HK-2 (cell line): ENCODE measurements around the gene SKAP2.
"Not testable (repeated sequence)": the region's sequence is repeated elsewhere in the genome, so short reads cannot be mapped to it uniquely, and the experiment has no call there.

Source experiments
- DNase-seq: peaks from one replicate; pipeline ENCODE4 v3.0.0-alpha.2; 2018; ENCODE audit not compliant: unreplicated experiment

Gene SKAP2

DNA sequence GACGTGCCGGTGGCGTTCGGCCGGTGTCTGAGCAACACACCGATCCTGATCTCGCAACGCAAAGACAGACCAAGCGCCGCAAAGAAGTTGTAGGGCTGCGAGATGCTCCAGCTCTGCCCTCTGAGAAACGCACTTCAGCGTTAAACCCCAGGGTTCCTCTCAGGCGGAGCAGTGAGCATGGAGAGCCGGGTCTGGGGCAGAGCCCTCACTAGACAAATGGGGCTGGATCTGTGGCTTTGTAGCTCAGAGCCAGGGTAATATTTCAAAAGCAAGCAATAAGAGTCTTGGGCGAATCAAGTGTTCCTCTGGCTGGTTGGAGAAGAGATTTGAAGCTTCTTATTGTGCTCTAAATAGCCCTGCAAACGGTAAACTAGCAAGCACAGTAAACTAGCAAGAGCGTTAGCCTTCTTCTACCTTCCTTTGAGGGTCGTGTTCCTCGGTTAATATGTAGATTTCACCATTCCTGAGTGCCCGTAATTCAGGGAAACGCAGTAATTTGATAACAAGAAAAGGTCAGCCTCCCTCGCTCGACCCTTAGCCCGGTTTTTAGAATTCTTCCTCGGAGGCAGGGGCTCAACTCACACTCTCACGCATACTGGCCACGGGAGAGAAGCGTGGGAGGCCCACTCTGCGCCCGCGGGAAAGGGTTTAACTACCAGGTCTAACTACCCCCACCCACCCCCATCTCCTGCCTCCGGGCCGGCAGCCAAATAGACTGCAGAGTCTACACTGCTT is 6.7 kb downstream of the SKAP2 start:
- peak; percentile 54 for DNase-seq

DNA sequence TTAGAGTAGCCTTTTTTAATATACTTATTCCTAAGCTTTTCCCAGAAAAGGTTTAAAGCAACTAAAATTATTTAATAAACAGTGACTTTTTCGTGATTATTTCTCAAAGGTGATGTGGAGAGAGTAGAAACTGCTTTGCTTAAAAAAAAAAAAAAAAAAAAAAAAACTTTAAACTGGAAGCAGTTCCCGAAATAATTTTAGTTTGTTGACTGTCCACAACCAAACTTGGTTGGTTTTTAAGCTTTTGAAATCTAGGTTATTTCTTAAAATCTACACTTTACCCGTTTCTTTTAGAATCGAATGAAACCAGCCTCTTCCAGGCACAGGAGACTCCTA is 7.3 kb downstream of the SKAP2 start:
- DNase-seq = no peak

DNA sequence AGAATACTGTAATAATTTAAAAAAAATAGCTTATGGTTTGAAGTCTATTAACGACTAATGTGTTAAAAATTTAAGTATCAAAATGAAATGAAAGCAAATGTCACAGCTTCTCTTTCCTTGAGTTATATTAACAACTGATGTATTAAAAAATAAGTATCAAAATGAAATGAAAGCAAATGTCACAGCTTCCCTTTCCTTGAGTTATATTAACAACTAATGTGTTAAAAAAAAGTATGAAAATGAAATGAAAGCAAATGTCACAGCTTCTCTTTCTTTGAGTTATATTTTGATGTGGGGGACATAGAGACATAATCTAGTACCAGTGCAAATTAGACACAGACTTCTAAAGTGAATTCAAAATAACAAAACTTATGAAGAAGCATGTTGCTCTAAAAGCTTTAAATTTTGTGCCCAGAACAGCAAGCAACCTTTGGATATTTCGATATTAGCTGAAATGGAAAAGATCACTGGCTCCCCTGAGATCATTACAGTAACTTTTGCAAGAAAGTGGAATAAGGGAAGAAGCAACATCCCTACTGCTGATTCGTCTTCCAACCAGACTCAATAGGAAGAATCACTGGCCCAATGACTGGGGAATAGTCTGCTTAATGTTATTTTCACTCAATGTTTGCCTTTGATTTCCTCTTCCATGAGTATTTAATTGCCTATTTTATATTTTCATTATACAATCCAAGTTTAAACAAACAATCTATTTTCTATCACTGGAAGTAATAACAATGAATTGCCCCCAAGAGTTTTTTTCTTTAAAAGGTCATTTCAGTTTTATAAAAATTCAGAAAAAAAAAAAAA is 8.0 kb downstream of the SKAP2 start:
- DNase-seq = no peak

DNA sequence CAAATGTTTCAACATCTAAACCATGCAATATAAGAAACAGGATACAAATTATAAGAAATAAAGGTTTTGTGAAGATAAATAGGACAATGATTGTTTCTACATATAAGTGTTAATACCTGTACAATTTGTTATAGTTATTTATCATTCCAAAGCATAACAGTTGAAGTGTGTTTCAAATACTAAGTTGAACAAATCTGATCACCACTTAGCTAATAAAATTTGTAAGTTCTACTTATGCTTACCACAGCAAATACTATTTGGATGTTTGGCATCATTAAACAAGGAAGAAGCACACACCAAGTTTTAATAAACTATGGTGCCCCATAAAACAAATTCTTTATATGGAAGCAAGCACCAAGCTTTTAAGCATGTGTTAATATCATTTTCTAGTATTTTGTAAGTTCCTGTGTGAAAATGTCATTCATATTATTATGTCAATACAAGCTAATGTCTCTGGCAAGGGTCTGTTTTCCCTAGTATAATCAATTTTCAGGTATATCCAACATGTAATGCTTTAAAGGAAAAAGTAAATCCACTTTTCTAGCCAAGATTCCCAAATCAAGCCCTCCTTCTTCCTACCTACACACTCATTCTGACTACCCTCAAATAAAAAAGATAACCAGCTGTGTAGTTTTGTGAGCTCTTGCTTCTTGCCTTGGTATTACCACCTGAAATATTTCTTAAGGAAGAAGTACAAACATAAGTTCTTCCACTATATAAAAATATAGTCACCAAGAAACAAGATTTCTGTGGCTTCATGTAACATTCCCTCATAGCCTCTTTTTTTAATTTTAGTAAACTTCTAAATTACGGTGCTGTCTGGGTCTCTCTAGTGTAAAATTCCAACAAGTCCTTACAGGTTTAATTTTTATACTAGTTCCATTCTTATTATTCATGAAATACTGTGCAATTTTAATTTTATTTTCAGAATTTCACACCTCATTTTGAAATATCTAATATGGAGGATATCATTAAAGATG is 9.2 kb downstream of the SKAP2 start:
- DNase-seq = no peak

DNA sequence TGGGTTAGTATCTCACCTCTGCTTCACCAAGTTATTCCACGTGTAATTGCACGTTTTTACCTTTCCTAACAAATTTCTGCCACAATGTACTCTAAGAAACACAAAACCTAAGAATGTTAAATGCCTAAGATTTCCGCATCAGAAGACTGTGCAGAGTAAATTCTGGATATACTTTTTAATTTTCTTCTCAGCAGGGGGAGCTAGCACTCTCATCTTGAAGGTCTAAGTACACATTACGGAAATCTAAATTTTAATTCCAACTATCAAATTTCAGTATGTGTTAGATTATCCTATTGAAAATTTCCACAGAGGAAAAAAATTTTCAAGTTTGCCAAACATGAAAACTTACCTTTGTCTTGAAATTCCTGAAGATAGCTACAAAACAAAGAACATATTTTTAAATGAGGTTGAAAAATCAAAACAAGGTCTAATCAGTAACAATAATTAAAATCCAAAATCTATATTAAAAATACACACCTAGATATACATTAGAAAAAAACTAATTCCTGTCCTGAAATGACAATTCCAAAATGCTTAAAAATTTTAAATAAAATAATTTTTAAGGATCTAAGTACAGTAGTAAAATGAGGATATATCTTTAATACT is 10.5 kb downstream of the SKAP2 start:
- no peak for DNase-seq

DNA sequence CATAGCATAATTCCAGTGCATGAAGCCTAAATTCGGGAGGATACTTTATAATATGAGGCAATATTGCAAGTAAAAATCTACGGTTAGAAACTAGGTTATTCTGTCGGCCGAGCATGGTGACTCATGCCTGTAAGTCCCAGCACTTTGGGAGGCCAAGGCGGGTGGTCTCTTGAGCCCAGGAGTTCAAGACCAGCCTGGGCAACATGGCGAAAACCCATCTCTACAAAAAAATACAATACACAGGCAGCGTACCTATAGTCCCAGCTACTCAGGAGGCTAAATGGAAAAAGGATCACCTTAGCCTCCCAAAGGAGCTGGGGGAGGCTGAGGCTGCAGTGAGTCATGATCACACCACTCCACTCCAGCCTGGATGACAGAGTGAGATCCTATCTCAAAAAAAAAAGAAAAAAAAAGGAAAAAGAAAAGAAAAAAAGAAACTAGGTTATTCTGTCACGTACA is 14.2 kb downstream of the SKAP2 start:
- peak; percentile 49 for DNase-seq

DNA sequence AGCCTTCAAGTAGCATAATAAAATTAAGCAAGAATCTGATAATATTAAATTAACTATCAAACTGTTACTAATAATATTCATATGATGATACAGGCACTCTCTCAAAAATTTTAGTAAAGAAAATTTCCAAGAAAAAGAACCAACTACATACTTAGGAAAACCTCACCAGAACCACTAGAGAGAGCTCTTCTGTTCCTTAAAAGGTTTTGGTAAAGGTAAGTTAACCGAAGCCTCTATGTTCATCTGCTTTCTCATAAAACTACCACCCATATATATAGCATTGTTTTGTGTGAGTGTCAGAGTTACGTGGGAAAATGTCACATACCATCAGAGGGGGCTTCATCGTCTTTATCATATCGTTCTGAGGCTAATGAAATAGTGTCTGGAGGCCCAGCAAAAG is 20.7 kb downstream of the SKAP2 start:
- no peak for DNase-seq

DNA sequence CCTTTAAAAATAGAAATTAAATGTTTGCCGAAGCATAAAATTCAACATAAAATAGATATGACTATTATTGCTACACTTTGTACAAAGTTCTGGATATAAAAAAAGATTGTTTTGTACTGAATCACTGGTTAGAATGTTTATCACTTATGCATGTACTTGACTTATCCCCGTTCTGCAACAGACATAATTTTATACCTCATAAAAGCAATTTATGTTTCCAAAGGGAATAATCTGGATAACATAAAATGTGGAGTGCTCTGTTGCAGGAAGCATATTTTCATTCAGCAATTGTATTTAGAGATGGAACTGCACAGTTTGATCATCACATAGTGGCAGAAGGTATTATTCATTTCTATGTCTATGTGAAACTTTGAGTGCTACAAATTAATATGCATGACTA is 21.5 kb downstream of the SKAP2 start:
- DNase-seq = no peak

DNA sequence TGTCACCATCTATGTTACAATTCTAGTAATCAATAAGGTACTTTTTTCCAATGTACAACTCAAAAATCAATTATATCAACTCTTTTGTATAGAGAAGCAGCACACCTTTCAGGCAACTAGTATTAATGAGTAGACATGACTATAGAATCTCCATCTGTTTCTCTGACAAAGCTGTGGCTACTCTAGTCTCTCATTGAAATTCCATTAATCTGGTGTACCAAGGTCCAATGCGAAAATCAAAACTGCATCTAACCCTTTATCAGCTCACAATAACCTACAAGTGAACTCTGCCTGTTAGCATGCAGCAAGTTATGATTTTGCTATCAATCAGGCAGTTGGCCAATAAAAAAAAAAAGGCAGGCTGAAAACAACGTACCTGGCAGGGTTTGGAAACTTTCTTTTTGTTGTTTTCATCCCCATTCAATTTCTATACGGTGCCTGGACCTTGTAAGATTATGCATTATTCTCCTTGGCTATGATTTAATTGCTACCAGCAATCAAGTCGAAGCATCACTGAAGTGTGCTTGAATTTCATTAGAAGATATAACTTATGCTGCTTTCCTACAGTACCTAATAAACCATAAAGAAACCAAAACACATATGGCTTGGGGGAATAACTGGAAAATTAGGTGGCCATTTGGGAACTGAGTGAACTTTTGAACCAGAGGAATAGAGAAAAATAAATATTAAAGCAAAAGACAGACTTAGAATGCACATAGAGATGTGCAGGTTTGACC is 23.2 kb downstream of the SKAP2 start:
- no peak for DNase-seq

DNA sequence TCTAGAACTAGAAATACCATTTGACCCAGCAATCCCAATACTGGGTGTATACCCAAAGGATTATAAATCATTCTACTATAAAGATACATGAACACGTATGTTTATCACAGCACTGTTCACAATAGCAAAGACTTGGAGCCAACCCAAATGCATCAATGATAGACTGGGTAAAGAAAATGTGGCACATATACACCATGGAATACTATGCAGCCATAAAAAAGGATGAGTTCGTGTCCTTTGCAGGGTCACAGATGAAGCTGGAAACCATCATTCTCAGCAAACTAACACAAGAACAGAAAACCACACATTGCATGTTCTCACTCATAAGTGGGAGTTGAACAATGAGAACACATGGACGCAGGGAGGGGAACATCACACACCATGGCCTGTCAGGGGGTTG is 27.6 kb downstream of the SKAP2 start:
- not testable (repeated sequence) for DNase-seq

DNA sequence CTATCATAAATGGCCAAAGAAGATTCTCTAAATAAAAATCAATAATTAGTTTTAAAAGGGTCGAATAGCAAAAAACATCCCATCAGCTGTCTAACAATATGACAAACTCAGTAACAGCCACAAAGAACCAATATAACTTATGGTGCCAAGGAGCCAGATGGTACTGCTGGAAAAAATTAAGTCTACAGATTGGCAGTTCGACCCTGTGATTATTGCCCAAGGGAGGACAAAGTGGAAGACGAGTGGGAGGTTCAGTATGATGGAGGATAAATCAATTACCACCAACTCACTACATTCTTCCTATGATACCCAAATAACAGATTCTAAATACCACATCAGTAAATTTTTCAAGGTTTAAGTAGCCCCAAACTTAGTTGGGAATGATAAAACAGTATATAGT is 49.0 kb downstream of the SKAP2 start:
- no peak for DNase-seq

DNA sequence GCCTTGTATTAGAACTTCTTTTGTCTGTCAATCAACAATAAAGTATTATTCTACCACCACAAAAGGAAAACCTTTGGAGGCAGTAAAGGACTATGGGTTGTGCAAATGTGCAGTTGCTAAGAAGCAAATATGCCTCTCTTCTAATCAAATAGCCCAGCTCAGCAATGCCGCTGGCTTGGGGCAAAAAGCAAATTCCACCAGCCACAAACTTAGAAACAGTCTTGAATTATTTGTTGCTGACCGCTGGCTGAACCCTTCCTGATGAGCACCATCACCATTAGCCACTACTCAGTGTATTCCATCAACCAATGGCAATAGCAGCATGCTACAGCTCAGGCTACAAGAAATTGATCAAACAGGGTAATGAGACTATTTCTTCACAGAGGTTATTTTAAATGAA is 51.0 kb downstream of the SKAP2 start:
- DNase-seq = no peak

DNA sequence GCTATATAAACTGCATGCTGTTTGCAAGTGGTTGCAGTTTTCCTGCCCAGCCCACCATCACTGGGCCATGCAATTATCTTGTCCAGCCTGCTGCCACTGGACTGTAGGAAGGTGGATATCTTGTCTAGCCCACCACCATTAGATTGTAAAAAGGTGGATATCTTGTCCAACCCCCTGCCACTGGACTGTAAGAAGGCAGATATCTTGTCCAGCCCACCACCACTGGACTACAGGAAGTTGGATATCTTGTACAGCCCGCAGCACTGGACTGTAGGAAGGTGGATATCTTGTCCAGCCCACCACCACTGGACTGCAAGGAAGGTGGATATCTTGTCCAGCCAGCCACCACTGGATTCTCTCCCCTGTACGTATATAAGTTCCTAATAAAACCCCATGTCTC is 69.8 kb downstream of the SKAP2 start:
- DNase-seq = no peak

DNA sequence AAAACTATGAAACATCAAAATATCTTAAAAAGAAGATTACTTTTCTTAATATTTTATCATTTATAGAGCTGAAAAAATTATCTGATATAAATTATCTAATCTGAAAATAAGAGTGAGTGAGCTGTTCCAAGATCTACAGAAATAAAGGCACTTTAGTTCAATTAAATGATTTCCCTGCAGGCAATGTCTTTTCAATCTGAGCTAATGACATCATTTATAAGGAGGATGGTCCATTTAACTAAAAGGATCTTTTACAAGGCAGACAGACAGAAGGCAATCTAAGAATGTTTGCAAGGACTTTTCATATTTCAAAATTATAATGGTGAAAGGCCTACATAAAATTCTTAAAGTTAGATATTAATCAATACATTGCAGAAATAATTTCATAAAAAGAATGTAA is 71.8 kb downstream of the SKAP2 start:
- no peak for DNase-seq

DNA sequence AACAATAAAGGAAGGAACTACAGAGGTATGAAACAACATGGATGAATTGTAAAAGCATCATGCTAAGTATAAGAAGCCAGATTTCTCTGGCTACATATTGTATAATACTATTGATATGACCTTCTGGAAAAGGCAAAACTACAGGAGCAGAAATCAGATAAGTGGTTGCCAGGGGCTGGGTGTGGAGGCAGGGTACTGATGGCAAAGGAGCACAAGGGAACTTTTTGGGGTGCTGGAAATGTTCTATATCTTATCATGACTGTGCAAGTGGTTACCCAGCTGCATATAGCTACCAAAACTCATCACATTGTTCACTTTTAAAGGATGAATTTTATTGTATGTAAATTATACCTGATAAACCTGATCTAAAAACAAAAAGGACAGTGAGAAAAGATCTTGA is 72.4 kb downstream of the SKAP2 start:
- DNase-seq = no peak

DNA sequence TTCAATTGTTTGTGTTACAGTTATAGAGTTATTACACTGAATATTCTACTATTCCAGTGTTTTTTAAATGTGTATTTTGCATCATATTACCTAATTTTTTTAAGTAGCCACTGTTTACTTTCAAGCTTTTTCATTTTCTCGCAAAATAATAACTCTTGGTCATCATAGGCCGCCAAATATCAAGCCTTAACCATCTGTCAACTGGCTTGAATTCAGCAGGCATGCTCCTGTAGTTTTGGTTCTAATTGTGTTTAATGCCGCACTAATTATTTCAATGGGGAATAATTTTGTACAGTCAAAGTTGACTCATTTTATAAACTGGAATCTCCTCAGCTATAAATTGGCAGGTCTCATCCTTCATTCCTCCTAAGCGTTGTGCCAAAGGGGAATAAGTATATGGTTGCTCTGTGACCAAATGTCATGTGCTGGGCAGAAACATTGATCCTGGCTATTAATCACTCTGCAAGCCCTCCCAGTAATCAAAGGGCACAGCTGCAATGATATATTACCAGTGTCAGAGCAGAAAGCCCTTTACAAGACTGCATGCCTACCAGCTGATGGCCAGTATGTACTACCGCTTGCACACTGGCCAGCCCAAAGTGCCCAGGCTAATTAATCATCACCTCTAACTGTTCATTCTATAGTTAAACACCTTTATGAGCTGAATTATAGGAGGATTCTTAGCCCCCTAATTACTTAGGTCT is 74.8 kb downstream of the SKAP2 start:
- DNase-seq = no peak

DNA sequence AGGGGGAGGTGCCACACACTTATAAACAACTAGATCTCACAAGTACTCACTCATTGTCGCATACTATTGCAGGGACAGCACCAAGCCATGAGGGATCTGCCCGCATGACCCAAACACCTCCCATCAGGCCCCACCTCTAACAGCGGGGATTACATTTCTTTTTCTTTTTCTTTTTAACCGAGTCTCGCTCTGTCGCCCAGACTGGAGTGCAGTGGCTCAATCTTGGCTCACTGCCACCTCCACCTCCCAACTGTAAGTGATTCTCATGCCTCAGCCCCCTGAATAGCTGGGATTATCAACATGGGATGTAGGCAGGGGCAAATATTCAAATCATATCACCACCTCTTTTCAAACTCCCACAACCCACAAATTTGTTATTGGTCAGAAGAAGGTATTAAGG is 76.7 kb downstream of the SKAP2 start:
- DNase-seq = no peak

DNA sequence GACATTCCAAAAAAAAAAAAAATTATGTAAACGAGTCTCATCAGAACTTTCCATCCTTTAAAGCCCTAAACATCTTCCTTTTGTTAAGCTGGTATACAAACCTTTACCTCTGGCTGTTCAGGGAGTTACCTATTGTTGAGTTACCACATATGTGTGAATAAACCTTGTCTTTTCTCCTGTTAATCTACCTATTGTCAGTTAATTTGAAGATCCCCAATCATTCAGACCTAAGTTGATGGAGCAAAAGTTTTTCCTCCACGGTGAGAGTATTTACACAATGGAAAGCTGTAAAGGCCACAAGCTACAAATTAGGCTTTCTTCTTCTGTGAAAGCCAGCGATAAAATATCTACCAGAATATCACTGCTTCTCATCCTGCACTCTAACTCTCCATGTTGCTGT is 80.3 kb downstream of the SKAP2 start:
- DNase-seq = no peak

DNA sequence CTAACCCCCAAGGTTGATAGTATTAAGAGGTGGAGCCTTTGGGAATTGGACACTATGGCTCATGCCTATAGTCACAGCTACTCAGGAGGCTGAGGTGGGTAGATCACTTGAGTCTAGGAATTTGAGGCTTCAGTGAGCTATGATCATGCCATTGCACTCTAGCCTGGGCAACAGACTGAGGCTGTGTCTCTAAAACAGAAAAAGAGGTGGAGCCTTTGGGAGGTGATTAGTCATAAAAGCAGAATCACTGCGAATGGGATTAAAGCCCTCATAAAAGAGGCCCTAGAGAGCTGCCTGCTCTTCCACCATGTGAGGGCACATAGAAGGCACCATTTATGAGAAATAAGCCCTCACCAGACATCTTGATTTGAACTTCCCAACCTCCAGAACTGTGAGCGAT is 81.9 kb downstream of the SKAP2 start:
- no peak for DNase-seq

DNA sequence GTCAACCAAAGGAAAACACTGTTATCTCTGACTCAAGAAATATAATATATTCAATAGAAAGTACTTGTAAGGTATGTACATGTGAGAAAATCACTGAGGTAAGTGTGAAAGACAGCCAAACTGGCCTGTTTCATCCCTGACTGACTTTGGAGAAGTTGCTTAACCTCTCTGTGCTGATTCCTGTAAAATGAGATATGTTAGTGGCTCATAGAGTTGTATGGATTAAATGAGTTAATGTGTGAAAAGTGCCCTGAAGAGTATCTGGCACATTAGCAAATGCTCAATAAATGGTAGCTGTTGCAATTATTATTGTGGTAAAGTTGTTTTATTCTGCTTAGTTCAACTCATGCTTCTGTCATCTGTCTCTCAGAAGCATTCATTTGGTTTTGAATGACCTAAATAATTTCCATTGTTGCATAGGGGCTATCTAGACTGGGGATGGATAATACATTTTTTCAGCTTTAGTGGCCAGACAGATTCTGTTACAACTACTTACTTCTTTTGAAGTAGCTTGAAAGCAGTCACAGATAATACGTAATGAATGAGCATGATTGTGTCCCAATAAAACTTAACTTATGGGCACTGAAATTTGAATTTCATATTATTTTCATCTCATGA is 84.3 kb downstream of the SKAP2 start:
- DNase-seq = no peak
